RWPE1 (cell line): Measurements from ENCODE around the gene ZC2HC1C.
A peak's percentile ranks its signal among the peaks of the same experiment; 100 is the strongest.

Experiments used
- CTCF ChIA-PET: fragments of 350-600 bp; sonication (Branson Sonifier 250); formaldehyde crosslinking; extraction: SDS; loops from one replicate; lab custom pipeline; 2021; lab: Yijun Ruan, JAX
- POLR2A ChIA-PET: fragments of 400-600 bp; formaldehyde crosslinking; extraction: SDS; loops from one replicate; lab custom pipeline; 2020; ENCODE audit warnings: antibody characterized with exemption; ENCODE audit not compliant: low non-redundant PET; lab: Yijun Ruan, JAX
- DNase-seq: peaks from one replicate; pipeline ENCODE4 v3.0.0; 2012; ENCODE audit warnings: low spot score
- H3K27ac ChIP-seq: fragments of 450-650 bp; 2 replicates; pipeline ENCODE4 v1.5.1; 2017
- CTCF ChIP-seq: fragments of 450-650 bp; conservative IDR thresholded peaks from 2 replicates; pipeline ENCODE4 v1.5.1; 2017; ENCODE audit warnings: low read depth, mild to moderate bottlenecking

The ZC2HC1C gene

GRCh38 chr14:75068294-75069120 is 934 bp upstream of the ZC2HC1C start:
- H3K27ac ChIP-seq = peak overlapping the region; percentile 92
- TF ChIP-seq CTCF = no peak
- ChIA-PET CTCF (interaction anchor here (0.5 to 0.7 kb wide), 2 partner anchors 20 to 64 kb away, joined by 3 read pairs; no protein-coding TSS in a partner anchor), POLR2A (no interaction called here)
- no peak for DNase-seq

- ChIA-PET POLR2A (no interaction called here), CTCF (no interaction called here)
- H3K27ac ChIP-seq = peak overlapping the region; percentile 92
- no peak for DNase-seq
- no peak for TF ChIP-seq CTCF
These were observed 337 bp downstream of the ZC2HC1C start for GRCh38 chr14:75069811-75070145.

GRCh38 chr14:75070383-75070782 is 942 bp downstream of the ZC2HC1C start:
- DNase-seq = no peak
- TF ChIP-seq CTCF = no peak
- H3K27ac ChIP-seq = peak overlapping the region; percentile 92
- ChIA-PET POLR2A (interaction anchor here (0.5 kb wide), 1 partner anchor 19 kb away, joined by 4 read pairs; the partner anchor contains the start of gene MLH3), CTCF (no interaction called here)

- TF ChIP-seq CTCF = no peak
- ChIA-PET POLR2A (no interaction called here), CTCF (interaction anchor here (0.6 to 0.7 kb wide), 2 partner anchors 156 to 595 kb away, joined by 3 read pairs; no protein-coding TSS in a partner anchor)
- no peak for DNase-seq
- H3K27ac ChIP-seq = no peak overlapping the region
These were observed 8.4 kb downstream of the ZC2HC1C start for GRCh38 chr14:75077794-75078193.

GRCh38 chr14:75079521-75079920 is 10.1 kb downstream of the ZC2HC1C start:
- CTCF ChIA-PET = no interaction called here
- no peak overlapping the region for H3K27ac ChIP-seq
- POLR2A ChIA-PET = no interaction called here
- TF ChIP-seq CTCF = no peak
- no peak for DNase-seq

GRCh38 chr14:75081660-75082229 is 12.3 kb downstream of the ZC2HC1C start:
- TF ChIP-seq CTCF = no peak
- ChIA-PET CTCF (interaction anchor here (0.5 kb wide), 1 partner anchor 50 kb away, joined by 5 read pairs; no protein-coding TSS in a partner anchor), POLR2A (no interaction called here)

More at GRCh38 chr14:75081660-75082229, 12.3 kb downstream of the ZC2HC1C start:
- DNase-seq = no peak
- H3K27ac ChIP-seq = no peak overlapping the region
